ENCODE data around the gene MFGE8.

Gene MFGE8

DNA sequence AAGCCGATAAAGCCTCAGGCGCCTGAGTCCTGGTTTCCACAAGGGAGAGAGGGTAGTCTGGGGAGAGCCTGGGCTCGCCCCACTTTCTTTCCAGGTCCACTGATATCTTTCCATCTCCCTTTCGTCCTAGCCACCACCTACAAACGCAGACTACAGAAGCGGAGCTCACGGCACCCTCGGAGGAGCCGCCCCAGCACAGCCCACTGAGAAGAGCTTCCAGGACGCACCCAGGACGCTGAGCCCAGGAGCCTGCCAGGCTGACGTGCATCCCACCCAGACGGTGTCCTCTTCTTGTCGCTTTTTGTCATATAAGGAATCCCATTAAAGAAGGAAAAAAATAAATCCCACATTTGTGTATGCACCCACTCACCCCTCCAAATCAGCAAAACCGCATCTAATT lies 38.9 kb downstream of the MFGE8 start:
- H3K4me3 ChIP-seq (ENCODE audit: low read length), result no peak overlapping the region
- H3K4me1 ChIP-seq (ENCODE audit: control insufficient read depth, insufficient read depth, low read length), result no peaks in the 10 kb centered on the region
- WGBS (ENCODE audit: insufficient coverage, insufficient read length), result no CpG with 5 or more reads among the region's 15 CpGs
- no peak for DNase-seq (ENCODE audit: low read depth, low spot score)
- no peaks in the 10 kb centered on the region for H3K27me3 ChIP-seq (ENCODE audit: control insufficient read depth, insufficient read depth, low read length)
- H3K9me3 ChIP-seq (ENCODE audit: control insufficient read depth, insufficient read depth, low read length), result no peaks in the 10 kb centered on the region
- no peak overlapping the region for H3K27ac ChIP-seq (ENCODE audit: low read length)
- 0 out of 2 replicates have a peak, but pooled peaks cover 3% of the 10 kb centered on the region for H3K36me3 ChIP-seq (ENCODE audit: control insufficient read depth, insufficient read depth, low read length)

DNA sequence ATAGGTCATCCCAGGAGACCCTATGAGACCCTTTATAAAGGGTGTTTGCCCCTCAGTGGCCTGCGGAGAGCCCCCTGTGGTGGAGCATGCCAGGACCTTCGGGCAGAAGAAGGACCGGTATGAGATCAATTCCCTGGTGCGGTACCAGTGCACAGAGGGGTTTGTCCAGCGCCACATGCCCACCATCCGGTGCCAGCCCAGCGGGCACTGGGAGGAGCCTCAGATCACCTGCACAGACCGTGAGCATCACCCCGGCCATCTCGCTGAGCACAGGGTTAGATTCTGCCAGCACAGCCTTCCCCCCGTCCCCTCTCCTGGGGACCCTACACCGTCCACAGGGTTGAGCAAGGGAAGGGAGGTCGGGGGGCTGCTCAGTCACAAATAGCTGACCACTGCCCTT lies 39.4 kb downstream of the MFGE8 start:
- no peaks in the 10 kb centered on the region for H3K27me3 ChIP-seq (ENCODE audit: control insufficient read depth, insufficient read depth, low read length)

DNA sequence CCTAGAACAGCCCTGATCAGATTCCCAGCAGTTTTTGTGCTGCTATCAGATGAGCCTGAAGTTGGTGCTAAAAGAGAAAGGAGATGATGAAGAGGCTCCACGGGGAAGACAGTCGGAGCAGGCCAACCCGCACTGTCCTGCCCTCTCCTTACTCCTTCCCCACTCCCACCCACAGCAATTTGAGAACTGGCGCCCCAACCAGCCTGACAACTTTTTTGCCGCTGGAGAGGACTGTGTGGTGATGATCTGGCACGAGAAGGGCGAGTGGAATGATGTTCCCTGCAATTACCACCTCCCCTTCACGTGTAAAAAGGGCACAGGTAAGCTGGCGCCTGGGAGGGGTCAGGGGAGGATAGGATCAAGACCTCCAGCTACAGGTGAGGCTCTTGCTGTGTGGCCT lies 40.5 kb downstream of the MFGE8 start:
- H3K9me3 ChIP-seq (ENCODE audit: control insufficient read depth, insufficient read depth, low read length), result no peaks in the 10 kb centered on the region
- no peak overlapping the region for H3K27ac ChIP-seq (ENCODE audit: low read length)
- DNase-seq (ENCODE audit: low read depth, low spot score), result no peak
- no peak overlapping the region for H3K4me3 ChIP-seq (ENCODE audit: low read length)
- no CpG with 5 or more reads among the region's 9 CpGs for WGBS (ENCODE audit: insufficient coverage, insufficient read length)
- no peaks in the 10 kb centered on the region for H3K27me3 ChIP-seq (ENCODE audit: control insufficient read depth, insufficient read depth, low read length)
- H3K36me3 ChIP-seq (ENCODE audit: control insufficient read depth, insufficient read depth, low read length), result no peaks in the 10 kb centered on the region
- H3K4me1 ChIP-seq (ENCODE audit: control insufficient read depth, insufficient read depth, low read length), result no peaks in the 10 kb centered on the region

More for the DNA sequence above, 39.4 kb downstream of the MFGE8 start:
- H3K4me3 ChIP-seq (ENCODE audit: low read length), result no peak overlapping the region; the same call in 1 of the 2 replicates
- H3K4me1 ChIP-seq (ENCODE audit: control insufficient read depth, insufficient read depth, low read length), result no peaks in the 10 kb centered on the region
- no peak overlapping the region for H3K27ac ChIP-seq (ENCODE audit: low read length)
- no peak for DNase-seq (ENCODE audit: low read depth, low spot score)
- WGBS (ENCODE audit: insufficient coverage, insufficient read length), result no CpG with 5 or more reads among the region's 13 CpGs
- 0 out of 2 replicates have a peak, but pooled peaks cover 3% of the 10 kb centered on the region for H3K36me3 ChIP-seq (ENCODE audit: control insufficient read depth, insufficient read depth, low read length)
- no peaks in the 10 kb centered on the region for H3K9me3 ChIP-seq (ENCODE audit: control insufficient read depth, insufficient read depth, low read length)

DNA sequence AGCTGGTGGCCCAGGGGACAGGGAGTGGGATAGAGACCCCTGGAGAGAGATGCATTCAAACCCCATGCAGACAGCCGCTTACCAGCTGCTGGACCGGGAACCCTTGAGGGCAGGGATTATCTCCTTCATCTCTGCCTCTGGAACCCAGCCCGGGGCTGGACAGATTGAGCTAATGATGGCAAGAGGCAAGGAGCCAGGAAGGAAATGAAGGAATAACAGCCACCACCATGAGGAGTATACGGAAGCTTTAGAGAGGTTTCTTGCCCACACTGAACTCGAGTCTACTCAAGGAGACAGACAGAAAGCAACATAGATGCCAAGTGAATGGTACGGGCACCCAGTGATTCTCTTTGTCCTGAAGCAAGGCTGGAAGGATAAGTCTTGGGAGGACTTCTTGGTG lies 41.1 kb downstream of the MFGE8 start:
- Histone ChIP-seq H3K36me3 (ENCODE audit: control insufficient read depth, insufficient read depth, low read length) (no peaks in the 10 kb centered on the region), H3K27me3 (ENCODE audit: control insufficient read depth, insufficient read depth, low read length) (no peaks in the 10 kb centered on the region), H3K4me3 (ENCODE audit: low read length) (no peak overlapping the region), H3K27ac (ENCODE audit: low read length) (no peak overlapping the region), H3K4me1 (ENCODE audit: control insufficient read depth, insufficient read depth, low read length) (no peaks in the 10 kb centered on the region), H3K9me3 (ENCODE audit: control insufficient read depth, insufficient read depth, low read length) (no peaks in the 10 kb centered on the region)
- WGBS (ENCODE audit: insufficient coverage, insufficient read length), result no CpG with 5 or more reads among the region's 6 CpGs
- DNase-seq (ENCODE audit: low read depth, low spot score), result no peak

DNA sequence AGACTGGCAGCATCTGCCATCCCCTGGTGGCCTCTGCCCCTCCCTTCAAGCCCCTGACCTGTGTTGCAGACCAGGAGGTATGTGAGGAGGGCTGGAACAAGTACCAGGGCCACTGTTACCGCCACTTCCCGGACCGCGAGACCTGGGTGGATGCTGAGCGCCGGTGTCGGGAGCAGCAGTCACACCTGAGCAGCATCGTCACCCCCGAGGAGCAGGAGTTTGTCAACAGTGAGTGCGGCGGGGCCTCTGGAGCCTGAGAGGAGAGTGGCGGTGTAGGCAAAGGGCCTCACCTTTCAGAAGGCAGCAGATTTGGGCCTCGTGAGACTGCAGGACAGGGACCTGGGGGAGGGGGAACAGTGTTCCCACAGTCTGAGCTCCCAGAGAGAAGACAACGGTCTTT lies 41.9 kb downstream of the MFGE8 start:
- WGBS (ENCODE audit: insufficient coverage, insufficient read length), result no CpG with 5 or more reads among the region's 14 CpGs
- H3K27me3 ChIP-seq (ENCODE audit: control insufficient read depth, insufficient read depth, low read length), result no peaks in the 10 kb centered on the region
- H3K4me3 ChIP-seq (ENCODE audit: low read length), result no peak overlapping the region
- H3K36me3 ChIP-seq (ENCODE audit: control insufficient read depth, insufficient read depth, low read length), result no peaks in the 10 kb centered on the region
- DNase-seq (ENCODE audit: low read depth, low spot score), result no peak
- H3K9me3 ChIP-seq (ENCODE audit: control insufficient read depth, insufficient read depth, low read length), result no peaks in the 10 kb centered on the region
- H3K27ac ChIP-seq (ENCODE audit: low read length), result no peak overlapping the region
- no peaks in the 10 kb centered on the region for H3K4me1 ChIP-seq (ENCODE audit: control insufficient read depth, insufficient read depth, low read length)

DNA sequence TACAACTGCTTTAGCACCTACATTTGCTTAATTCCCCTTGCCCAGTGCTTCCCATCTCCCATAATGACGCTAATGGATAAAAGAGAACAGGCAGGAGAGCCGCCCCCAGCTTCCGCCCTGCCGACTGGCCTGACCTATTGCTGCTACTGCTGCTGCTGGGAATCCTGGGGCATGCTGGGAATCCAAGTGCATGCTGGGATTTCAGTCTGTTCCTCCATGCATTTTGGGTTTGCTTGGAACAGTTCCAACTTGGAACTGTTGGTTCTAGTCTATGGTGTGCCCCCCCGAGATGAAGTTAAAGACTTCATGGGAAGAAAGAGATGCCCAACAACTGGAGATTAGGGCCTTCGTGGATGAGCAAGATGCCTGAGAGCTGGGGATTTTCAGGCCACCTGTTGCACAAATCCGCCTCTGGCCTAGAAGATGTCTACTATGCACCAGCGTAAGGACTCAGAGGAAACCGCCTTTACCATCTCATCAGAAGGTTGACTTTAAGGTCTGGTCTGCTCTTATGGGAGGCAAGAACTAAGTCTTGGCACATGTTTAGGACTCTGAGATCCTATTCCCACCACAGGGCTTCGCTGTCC lies 46.8 kb downstream of the MFGE8 start:
- no peak overlapping the region for H3K27ac ChIP-seq (ENCODE audit: low read length)

DNA sequence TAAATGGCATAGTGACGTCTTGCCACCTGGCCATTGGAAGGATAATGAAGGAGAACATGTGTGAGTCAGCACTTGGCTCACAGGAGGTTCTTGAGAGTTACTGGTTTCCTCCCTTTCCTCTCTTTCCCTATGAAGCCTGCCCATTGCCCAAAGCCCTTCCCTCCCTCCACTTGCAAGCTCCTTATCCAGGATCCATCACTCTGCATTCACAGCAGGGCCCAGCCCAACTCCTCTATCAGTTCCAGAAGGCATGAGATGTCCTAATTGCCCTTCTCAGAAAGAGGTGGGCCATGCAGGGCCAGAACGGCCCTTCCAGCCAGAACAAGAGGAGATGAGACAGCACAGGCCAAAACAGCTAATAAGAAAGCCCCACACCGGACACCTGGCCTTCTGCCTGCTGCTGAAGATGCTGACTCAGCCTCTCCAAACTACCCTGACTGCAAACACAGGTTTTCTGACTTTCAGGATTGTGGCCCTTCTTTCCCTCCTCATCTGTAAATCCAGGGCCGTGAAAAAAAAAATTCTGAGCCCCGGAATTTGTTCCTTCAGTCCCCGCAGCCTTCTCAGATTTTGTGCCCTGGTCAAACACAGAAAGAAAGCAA lies 47.6 kb downstream of the MFGE8 start:
- Histone ChIP-seq H3K27ac (ENCODE audit: low read length) (no peak overlapping the region), H3K27me3 (ENCODE audit: control insufficient read depth, insufficient read depth, low read length) (no peaks in the 10 kb centered on the region), H3K9me3 (ENCODE audit: control insufficient read depth, insufficient read depth, low read length) (no peaks in the 10 kb centered on the region), H3K4me3 (ENCODE audit: low read length) (no peak overlapping the region), H3K36me3 (ENCODE audit: control insufficient read depth, insufficient read depth, low read length) (no peaks in the 10 kb centered on the region), H3K4me1 (ENCODE audit: control insufficient read depth, insufficient read depth, low read length) (no peaks in the 10 kb centered on the region)
- no peak for DNase-seq (ENCODE audit: low read depth, low spot score)
- WGBS (ENCODE audit: insufficient coverage, insufficient read length), result no CpG with 5 or more reads among the region's 6 CpGs

More for the DNA sequence above, 46.8 kb downstream of the MFGE8 start:
- Histone ChIP-seq H3K27me3 (ENCODE audit: control insufficient read depth, insufficient read depth, low read length) (no peaks in the 10 kb centered on the region), H3K9me3 (ENCODE audit: control insufficient read depth, insufficient read depth, low read length) (no peaks in the 10 kb centered on the region), H3K36me3 (ENCODE audit: control insufficient read depth, insufficient read depth, low read length) (no peaks in the 10 kb centered on the region), H3K4me3 (ENCODE audit: low read length) (no peak overlapping the region), H3K4me1 (ENCODE audit: control insufficient read depth, insufficient read depth, low read length) (no peaks in the 10 kb centered on the region)
- no peak for DNase-seq (ENCODE audit: low read depth, low spot score)
- WGBS (ENCODE audit: insufficient coverage, insufficient read length), result no CpG with 5 or more reads among the region's 10 CpGs

DNA sequence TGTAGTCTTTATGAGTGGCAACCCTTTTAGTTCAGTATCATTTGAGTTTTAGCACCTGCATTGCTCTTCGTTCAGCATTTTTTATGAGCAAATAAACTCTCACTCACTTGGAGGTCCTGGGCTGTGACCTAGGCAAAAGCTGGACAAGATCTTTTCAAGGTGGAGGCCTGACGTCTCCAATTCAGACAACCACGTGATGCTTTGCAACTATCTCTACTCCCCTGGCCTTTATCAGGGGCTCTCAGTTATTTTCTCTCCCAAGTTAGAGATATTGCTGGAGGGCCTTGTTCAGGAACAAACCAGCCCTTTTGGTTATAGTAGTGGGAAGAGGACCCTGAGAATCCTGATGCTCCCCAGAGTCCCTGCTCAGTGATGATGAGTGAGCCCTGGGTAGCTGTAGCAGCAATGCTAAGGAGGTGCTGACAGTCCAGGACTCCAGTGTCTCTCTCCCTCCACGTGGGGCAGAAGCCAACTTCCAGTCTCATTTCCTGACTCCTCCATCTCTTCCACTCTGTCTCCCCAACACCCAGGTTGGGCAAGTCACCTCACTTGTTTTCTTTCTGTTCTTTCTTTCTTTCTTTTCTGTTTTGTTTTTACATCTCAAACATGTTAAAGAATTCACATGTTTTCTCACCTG lies 48.2 kb downstream of the MFGE8 start:
- Histone ChIP-seq H3K4me1 (ENCODE audit: control insufficient read depth, insufficient read depth, low read length) (no peaks in the 10 kb centered on the region), H3K4me3 (ENCODE audit: low read length) (no peak overlapping the region), H3K36me3 (ENCODE audit: control insufficient read depth, insufficient read depth, low read length) (no peaks in the 10 kb centered on the region), H3K27me3 (ENCODE audit: control insufficient read depth, insufficient read depth, low read length) (no peaks in the 10 kb centered on the region), H3K9me3 (ENCODE audit: control insufficient read depth, insufficient read depth, low read length) (no peaks in the 10 kb centered on the region), H3K27ac (ENCODE audit: low read length) (no peak overlapping the region)
- DNase-seq (ENCODE audit: low read depth, low spot score), result no peak
- WGBS (ENCODE audit: insufficient coverage, insufficient read length), result no CpG with 5 or more reads among the region's 4 CpGs

DNA sequence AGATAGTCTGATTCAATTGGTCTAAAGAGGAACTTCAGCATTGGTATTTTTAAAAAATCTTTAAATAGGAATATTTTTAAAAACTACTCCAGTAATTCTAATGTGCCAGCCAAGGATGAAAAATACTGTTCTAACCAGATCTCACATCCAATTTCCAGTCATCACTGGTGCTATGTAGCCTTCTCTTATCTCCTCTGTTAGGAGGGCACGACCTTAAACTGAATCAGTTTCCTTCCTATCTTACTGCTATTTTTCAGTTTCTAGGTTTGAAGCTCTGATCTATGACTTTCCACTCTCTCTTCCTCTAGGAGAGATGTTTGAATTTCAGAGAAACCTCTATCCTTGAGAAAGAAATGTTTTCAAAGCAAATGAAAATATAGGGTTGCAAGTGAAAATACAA lies 49.8 kb downstream of the MFGE8 start:
- no peaks in the 10 kb centered on the region for H3K9me3 ChIP-seq (ENCODE audit: control insufficient read depth, insufficient read depth, low read length)
- no peak for DNase-seq (ENCODE audit: low read depth, low spot score)
- H3K4me1 ChIP-seq (ENCODE audit: control insufficient read depth, insufficient read depth, low read length), result no peaks in the 10 kb centered on the region
- no CpG with 5 or more reads among the region's 1 CpG for WGBS (ENCODE audit: insufficient coverage, insufficient read length)
- no peaks in the 10 kb centered on the region for H3K27me3 ChIP-seq (ENCODE audit: control insufficient read depth, insufficient read depth, low read length)
- H3K4me3 ChIP-seq (ENCODE audit: low read length), result no peak overlapping the region
- H3K27ac ChIP-seq (ENCODE audit: low read length), result no peak overlapping the region
- no peaks in the 10 kb centered on the region for H3K36me3 ChIP-seq (ENCODE audit: control insufficient read depth, insufficient read depth, low read length)

DNA sequence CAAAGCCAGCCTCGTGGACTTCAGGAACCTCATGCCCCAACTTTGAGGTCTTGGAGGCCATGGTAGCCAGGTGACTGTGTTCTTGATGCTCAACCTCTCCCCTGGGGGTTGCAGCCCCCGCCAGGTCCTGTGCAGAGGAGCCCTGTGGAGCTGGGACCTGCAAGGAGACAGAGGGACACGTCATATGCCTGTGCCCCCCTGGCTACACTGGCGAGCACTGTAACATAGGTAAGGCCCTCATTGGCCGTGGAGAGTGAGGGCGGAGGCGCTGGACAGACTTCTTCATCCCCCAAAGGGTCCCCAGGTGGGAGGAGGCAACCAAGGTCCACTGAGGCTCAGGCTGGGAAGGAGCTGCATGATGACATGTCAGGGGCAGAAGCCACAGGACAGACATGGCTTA lies 53.0 kb downstream of the MFGE8 start:
- Histone ChIP-seq H3K27ac (ENCODE audit: low read length) (no peak overlapping the region), H3K36me3 (ENCODE audit: control insufficient read depth, insufficient read depth, low read length) (no peaks in the 10 kb centered on the region), H3K27me3 (ENCODE audit: control insufficient read depth, insufficient read depth, low read length) (no peaks in the 10 kb centered on the region), H3K4me1 (ENCODE audit: control insufficient read depth, insufficient read depth, low read length) (no peaks in the 10 kb centered on the region), H3K9me3 (ENCODE audit: control insufficient read depth, insufficient read depth, low read length) (peaks cover under 1% of the 10 kb centered on the region; the same call in 1 of the 2 replicates), H3K4me3 (ENCODE audit: low read length) (no peak overlapping the region)
- no CpG with 5 or more reads among the region's 7 CpGs for whole genome bisulfite sequencing (ENCODE audit: insufficient coverage, insufficient read length)
- DNase-seq (ENCODE audit: low read depth, low spot score), result no peak

Measured in iPS DF 6.9 (cell line).